HG03139 (cell line): ENCODE data around the gene MRGPRF.
A peak's percentile ranks its signal among the peaks of the same experiment; 100 is the strongest.

Experiments
- ATAC-seq: cut with Tn5 transposase; IDR thresholded peaks from one replicate; pipeline ENCODE4 v1.9.1; 2021; ENCODE audit not compliant: unreplicated experiment

Gene MRGPRF

DNA sequence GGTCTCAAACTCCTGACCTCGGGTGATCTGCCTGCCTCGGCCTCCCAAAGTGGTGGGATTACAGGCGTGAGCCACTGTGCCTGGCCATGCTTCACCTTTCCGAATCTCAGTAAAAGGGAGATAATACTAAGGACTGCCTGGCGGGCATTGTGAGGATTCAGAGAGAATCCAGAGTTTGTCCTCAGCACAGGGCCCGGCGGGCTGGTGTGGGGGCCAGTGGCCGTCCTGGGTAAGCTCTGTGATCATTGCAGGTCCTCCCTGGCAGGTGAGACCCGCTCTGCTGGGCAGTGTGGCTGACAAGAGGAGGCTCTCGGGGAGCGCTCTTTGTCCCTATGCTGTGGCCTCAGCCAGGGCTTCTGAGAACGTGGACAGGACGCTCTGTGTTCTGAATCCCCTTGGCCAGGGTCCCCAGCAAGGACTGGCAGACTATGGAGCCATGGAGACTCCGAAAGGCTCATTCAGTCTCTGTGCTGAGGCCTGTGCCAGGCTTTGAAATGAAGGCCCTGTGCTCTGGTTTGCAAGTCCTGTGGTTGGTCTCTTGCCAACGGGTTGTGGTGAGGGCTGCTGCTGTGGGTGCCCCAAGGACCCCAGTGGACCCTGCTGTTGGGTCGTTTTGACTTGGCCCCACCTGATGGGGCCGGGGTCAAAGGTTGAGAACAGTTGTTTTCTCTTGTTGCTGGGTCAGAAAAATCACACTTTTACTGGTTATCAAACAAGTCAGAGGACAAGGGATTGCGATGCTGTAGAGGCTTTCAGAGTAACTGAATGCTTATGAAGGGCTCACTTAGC is 37.7 kb upstream of the MRGPRF start:
- ATAC-seq = no peak

DNA sequence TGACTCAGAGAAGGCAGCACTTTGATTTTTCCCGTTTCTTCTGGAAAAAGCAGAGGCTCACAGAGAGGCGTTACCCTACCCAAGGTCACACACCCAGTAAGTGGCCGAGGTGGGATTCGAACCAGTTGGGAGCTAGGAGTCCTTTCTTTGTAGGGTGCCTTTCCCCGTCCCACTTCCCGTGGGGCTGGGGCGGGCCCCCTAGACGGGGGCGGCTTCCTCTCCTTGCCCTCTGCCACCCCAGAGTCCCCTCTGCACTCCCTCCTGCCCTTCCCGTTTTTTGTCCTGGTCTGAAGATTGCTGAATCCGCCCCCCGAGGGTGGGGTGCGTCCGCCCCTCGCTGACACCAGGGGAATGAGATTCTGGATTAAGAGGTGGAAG is 36.4 kb upstream of the MRGPRF start:
- no peak for ATAC-seq

DNA sequence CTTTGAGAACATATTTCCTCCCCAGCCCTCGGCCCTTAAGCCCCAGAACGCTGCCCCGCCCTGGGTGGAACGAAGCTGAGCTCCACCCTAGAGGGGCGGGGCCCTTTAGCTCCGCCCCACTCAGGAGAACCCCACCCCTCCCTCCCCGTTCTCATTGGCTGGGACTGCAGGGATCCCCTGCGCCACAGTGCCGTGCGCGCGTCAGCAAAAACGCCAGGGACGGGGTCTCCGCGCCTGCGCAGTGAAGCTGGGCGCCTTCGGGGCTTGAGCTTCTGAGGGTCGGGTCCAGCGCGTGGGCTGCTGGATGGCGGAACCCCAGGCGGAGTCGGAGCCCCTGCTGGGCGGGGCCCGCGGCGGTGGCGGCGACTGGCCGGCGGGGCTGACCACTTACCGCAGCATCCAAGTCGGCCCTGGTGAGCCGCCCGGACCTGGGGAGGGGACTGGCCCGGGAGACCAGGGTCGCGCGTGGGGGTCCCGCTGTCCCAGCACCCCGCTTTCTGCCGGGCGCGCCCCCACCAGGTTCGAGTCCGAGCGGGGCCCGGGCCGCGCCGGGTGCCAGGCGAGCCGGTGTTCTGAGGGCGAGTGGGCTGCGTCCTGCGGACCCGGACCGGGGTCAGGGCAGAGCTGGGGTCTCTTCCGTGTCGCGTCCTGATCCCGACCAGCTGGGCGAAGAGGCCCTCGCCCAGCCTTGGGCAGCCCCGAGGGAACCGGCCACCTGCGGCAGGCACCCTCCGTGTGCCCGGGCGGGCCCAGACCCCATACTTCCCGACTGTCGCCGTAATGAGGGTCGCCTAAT is 35.8 kb upstream of the MRGPRF start, which contains the start of gene TPCN2:
TPCN2 (plus strand) TSS at position 239 of the 796 bp plus-strand sequence; CDS start at position 305, 66 bp downstream.
- ATAC-seq = peak; percentile 83

DNA sequence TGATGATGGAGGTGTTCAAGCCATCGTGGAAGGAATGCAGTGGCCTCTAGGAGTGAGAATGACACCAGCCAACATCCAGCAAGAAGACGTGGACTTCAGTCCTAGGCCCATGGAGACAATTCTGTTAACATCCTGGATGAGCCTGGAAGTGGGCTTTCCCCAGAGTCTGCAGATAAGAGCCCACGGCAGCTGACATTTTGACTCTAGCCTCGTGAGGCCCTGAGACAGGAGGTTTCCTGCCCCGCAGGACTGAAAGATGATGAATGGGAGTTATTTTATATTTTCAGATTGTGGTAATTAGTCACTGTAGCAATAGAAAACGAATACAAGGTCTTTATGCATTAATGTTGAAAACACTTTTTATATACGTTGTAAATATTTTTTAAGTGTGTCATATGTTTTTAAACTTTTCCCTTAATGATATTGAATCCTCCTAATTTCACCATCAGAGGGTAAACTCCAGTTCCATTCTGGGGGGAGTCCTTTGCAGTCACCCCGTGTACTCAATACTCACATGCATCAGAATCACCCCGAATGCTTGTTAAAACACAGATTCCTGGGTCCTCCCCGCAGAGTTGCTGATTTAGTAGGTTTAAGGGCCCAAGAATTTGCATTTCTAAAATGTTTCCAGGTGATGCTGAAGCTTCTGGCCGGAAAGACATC is 35.1 kb upstream of the MRGPRF start:
- ATAC-seq = no peak

DNA sequence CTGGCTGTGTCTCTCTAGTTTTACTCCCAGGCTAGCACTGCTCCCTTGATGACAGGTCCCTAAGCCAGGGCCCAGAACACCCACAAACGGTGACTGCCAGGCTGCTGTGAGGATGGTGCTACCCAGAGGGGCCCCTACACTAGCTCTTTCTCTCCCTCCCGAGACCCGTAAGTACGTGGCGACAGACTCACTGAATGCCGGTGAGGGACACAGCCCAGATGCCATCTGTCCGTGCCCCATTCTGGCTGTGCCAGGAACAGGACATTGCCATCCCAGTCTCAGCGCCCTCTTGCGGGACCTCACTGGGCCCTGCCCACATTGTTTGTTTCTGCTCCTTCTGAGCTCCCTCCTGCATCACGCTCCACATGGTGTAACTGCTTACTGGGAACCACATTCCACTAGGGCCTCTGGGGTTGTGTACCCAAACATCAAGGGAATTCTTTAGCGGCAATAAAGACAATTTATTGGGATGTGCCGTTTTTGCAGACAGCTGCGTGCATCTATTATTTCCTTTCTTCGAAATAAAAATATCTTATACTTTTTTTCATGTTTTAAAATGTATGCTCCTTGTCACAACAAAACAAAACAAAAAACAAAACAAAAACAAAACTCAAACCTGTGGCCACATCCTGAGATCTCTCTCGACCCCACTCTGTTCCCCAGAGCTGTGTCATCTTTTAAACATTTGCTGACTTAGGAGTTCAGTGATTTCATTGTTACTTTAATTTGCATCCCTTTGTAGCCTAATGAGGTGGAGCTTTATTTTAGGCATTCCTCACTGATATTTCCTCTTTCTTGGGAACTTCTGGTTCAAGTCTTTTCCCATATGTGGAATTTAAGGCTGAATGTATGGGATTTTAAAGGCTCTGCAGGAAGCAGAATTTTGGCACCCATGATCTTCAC is 31.3 kb upstream of the MRGPRF start:
- no peak for ATAC-seq

DNA sequence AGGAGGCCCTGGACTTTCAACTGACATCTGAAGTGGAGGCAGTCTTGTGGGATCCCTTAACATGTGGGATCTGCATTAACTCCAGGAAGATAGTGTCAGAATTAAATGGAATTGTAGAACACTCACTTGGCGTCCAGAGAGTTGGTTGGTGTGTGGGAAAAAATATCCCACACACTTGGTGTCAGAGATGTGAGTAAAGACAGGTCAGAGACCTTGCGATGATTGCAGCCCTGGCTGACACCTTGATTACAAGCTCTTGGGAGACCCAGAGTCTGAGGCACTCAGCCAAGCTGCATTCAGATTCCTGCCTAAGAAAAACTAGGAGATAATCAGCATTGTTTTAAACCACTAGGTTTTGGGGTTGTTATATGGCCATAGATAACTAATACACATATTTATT is 28.5 kb upstream of the MRGPRF start:
- no peak for ATAC-seq

DNA sequence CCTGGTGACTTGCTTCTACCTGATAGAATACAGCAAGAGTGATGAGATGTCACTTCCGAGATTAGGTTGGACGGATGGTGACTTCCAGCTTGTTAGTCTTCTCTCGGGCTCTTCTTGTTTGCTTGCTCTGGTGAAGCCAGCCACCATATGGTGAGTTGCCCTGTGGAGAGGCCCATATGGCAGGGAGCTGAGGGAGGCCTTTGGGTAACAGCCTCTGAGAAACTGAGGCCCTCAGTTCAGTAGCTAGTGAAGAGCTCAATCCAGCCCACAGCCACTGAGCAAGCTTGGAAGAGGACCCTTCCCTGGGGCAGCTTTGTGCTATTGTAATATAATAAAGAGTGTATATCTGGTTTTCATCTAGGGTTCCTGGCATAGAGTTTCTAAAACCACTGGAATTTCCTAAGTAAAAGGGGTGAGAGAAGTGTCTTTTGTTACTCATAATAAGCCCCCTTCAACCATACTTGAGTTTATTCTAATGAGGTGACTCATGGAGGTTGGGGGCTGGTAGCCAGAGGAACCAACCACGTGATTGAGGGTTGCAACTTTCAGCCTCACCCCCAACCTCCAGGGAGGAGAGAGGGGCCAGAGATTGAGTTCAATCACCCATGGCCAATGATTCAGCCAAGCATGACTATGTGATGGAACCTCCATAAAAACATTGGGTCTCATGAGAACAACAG is 27.7 kb upstream of the MRGPRF start:
- no peak for ATAC-seq

DNA sequence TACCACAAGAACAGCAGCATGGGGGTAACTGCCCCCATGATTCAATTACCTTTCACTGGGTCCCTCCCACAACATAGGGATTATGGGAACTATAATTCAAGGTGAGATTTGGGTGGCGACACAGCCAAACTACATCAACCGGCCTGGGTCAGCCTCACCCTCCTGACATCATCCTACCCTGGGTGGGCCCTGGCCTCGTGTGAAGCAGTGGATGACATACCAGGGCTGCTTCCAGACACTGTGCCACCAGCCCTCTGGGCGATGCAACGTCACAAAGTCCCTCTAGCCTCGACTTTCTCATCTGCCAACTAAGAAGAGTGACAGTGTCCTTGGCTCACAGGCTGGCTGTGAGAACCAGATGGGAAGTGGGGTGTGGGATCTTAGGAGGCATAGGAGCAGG is 27.0 kb upstream of the MRGPRF start:
- no peak for ATAC-seq

DNA sequence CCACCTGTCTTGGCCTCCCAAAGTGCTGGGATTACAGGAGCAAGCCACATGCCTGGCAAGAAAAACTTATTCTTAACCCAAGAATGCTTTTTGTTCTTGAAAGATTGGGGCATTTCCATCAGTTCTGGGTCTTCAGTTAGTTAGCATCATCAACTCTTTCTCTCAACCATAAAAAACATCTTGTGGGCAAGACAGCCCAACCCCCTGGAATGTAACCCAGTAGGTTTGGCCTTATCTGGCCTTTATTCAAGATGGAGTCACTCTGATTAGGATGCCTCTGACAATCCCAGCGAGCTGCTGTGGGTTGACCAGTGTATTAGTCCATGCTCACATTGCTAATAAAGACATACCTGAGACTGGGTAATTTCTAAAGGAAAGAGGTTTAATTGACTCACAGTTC is 26.5 kb upstream of the MRGPRF start:
- ATAC-seq = no peak

DNA sequence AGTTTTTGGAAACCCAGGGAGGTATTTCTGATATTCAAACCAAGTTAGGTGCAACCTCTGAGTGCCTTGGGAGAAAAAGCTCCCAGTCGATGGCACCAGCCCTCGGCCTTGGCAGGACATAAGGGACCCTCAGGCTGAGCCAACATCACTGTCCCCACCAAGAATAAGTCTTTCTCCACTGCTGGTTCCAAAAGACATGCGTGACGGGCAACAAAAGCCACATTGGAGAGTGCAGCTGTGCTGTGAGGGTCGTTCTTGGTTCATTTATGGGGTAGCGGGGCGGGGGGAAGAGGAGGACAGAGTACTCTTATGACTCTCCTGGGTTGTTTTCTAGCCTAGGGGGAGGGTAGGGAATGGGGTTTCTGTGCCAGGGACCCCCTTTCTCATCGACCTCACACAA is 24.5 kb upstream of the MRGPRF start:
- no peak for ATAC-seq

DNA sequence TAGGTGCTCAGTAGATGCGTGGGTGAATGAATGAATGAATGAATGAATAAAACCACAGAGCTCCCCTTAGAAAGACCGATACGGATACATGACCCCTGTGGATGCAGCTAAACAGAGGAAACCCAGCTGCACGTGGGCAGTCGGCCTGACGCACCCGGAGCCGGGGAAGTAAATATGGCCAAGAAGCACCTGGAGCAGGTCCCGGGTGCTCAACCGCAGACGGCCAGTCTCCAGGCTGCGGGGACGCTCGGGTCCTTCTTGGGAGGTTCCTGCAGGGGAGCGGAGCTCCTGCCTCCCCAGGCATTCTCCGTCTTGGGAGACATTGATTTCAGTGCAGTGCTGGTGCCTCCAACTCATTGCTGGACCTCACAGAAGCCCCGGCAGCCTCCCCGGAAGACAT is 24.0 kb upstream of the MRGPRF start:
- ATAC-seq = no peak

DNA sequence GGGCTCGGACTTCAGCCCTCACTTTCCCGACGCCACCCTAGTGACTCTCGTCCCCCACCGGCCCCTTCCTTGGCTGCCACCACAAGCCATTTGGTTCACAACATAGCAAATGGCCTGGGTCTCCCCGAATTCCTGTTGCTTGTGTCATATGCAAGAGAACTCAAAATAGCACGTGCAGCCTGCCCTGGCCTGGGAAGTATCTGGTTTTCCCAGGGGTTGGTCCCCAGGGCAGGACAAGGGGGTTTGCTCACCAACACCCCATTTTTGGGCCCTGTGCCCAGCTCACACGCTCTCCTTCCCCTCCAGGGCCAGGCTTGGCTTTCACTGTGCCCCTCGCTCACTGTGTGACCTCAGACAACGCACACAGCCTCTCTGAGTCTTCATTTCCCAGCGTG is 22.9 kb upstream of the MRGPRF start:
- ATAC-seq = no peak

DNA sequence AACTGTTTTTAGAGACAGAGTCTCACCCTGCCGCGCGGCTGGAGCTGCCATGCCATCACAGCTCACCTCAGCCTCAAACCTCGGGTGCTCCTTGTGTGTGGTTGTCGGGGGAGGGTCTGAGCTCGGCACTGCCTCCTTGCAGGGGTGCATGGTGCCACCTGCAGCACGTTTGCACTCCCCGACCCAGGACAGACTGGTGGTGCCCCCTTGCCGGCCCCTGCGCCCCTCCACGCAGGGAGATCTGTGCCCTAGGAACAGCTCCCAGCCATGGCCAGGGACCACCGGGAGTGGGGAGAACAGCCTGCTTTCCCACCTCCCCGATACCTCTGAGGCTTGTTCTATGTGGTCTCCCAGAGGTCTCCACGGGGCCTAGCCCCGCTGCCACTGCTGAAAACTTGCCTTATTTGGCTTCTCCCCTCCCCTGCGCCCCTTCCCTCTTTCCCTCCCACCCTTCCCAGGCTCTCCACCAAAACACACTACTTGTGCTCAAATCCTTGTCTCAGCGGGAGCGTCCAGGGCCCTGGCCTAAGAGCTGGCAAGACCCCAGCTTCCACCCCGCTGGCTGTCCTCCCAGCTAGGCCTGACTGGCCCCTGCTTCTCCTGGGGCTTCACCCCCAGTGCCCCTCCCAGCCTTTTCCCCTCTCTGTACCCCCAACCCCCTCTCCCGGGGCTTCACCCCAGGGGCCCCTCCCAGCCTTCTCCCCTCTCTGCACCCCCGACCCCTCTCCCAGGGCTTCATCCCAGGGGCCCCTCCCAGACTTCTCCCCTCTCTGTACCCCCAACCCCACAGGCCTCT is 22.3 kb upstream of the MRGPRF start:
- ATAC-seq = no peak

DNA sequence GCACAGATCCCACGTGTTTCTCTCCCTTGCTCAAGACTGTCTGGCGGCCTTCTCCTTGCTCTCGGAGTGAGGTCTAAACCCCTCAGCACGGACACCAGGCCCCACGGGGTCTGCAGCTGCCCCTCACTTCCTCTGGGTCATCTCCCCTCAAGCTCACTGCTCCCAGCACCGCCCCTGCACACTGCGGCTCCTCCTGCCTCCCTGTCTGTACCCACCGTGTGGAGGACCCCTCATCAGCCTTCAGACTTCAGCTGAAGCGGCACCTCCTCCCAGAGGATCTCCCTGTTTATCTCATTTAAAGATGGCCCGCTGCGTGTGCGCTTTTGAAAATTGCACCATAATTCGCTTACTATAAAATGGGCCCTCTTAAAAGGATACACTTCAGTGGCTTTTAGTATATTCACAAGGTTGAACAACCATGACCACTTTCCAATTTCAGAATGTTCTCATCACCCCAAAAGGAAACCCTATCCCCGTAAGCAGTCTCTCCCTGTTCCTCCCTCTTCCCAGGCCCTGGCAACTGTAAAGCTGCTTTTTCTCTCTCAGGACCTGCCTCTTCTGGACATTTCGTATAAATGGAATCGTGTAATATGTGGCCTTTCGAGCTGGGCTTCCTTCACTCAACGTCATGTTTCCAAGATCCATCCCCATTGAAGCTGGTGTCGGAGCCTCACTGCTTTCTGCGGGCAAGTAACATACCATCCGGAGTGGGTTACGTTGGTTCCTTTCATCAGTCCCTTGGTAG is 21.2 kb upstream of the MRGPRF start:
- no peak for ATAC-seq

DNA sequence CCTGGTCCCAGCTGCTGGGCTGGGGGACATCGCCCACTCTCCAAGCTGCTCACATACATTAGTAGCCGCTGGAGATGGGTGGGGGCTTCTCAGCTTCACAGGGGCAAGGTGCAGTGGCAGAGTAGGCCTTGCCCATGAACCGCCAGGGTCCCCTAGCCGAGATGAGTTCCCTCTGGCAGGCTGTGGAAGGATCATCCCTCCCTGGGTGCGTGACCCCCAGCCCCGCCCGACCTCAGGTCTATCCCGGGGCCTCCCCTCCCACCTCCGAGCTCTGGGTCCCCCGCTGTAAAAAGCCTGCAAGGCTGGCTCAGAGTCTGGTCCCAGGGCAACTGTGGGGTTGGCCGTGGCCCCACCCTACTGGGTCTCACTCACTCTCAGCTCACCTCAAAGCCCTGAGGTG is 20.4 kb upstream of the MRGPRF start:
- no peak for ATAC-seq

DNA sequence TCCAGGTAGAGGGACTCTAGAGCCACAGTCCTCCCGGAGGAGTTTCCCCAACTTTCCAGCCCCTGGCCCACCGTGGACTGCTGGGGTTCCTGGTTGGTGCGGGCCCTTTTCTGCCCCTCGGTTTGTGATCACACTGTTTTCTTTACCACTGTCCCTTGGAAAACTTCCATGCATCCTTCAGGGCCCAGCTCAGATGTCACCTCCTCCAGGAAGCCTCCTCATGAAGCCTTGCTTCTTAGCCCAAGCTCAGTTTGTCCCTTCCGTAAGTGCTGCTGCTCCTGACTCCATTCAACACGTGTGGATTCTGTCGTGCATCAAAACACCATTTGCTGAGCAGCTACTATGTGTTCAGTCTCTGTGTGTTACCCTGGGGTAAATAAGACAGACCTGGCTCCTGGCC is 19.8 kb upstream of the MRGPRF start:
- ATAC-seq = no peak

DNA sequence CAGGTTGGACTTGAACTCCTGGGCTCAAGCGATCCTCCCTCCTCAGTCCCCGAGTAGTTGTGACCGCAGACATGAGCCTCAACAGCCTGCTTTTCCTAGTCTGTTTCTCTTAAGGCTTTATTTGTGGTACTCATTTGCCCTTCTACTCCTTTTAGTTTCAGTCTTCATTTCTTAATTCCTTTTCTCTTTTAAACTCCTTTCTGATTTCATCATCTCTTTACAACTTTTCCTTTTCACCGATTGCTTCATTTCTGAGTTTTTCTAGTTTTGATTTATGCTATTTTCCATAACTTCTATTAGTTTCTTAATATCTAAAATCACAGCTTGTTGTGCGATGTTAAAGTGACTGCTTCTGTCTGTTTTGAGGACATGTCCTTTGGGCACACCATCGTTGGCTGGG is 17.3 kb upstream of the MRGPRF start:
- no peak for ATAC-seq

DNA sequence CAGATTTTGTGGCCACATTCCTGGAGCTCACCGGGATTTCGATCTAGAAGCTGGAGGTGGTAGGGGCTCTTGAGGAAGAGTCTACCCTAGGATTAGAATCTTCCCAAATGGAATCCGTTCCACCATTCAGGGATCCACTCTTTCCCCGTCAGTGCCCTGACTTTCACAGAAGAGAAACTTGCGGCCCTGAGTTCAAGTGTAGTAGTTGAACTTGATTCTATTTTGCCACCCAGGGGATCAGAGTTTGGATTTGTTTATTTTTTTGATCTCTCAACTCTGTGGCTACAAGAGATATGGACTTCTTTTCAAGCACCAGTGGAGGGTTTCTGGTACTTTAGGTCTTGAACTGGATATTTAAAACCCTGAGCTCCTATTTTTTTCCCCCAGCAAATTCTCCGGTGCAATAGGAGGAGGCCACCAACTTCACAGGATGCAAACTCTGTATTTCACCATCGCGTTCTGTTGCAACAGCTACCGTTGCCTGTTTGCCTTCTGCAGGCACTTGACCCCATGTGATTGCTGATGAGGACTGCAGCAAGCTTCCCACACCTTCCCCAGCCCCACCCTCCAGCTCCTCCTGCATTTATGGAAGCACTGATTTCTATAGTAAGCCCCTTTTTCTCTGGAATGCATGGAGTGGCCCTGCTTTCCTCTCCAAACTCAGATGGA is 14.8 kb upstream of the MRGPRF start:
- no peak for ATAC-seq
